ENCODE measurements around the gene IGF1R.

Gene IGF1R

GRCh38 chr15:98824595-98824994 lies 176.3 kb downstream of the IGF1R start:
- H3K27me3 ChIP-seq, result no peaks in the 10 kb centered on the region
- H3K4me1 ChIP-seq, result no peaks in the 10 kb centered on the region
- peaks cover 2% of the 10 kb centered on the region for H3K9me3 ChIP-seq
- TF ChIP-seq CTCF (IDR thresholded peaks at IDR 0.05; ENCODE audit: low read depth, low read length), result no peak
- DNase-seq, result no peak
- no peak overlapping the region for H3K4me3 ChIP-seq (ENCODE audit: low read depth, low read length)
- H3K36me3 ChIP-seq, result peaks cover 10% of the 10 kb centered on the region

GRCh38 chr15:98826658-98827057 lies 178.3 kb downstream of the IGF1R start:
- Histone ChIP-seq H3K27me3 (no peaks in the 10 kb centered on the region), H3K9me3 (peaks cover 14% of the 10 kb centered on the region), H3K4me3 (ENCODE audit: low read depth, low read length) (no peak overlapping the region), H3K36me3 (peaks cover 15% of the 10 kb centered on the region), H3K4me1 (no peaks in the 10 kb centered on the region)
- TF ChIP-seq CTCF (IDR thresholded peaks at IDR 0.05; ENCODE audit: low read depth, low read length), result no peak
- no peak for DNase-seq

GRCh38 chr15:98827217-98827616 lies 178.9 kb downstream of the IGF1R start:
- H3K4me3 ChIP-seq (ENCODE audit: low read depth, low read length), result no peak overlapping the region
- peaks cover 15% of the 10 kb centered on the region for H3K36me3 ChIP-seq
- DNase-seq, result no peak
- H3K9me3 ChIP-seq, result peaks cover 14% of the 10 kb centered on the region
- no peak for TF ChIP-seq CTCF (IDR thresholded peaks at IDR 0.05; ENCODE audit: low read depth, low read length)
- no peaks in the 10 kb centered on the region for H3K4me1 ChIP-seq
- H3K27me3 ChIP-seq, result no peaks in the 10 kb centered on the region

GRCh38 chr15:98830034-98830634 lies 181.8 kb downstream of the IGF1R start:
- Histone ChIP-seq H3K36me3 (peaks cover 15% of the 10 kb centered on the region), H3K9me3 (peaks cover 14% of the 10 kb centered on the region)
- TF ChIP-seq CTCF (IDR thresholded peaks at IDR 0.05; ENCODE audit: low read depth, low read length), result no peak

GRCh38 chr15:98834976-98835375 lies 186.6 kb downstream of the IGF1R start:
- DNase-seq, result no peak
- Histone ChIP-seq H3K9me3 (peaks cover 8% of the 10 kb centered on the region), H3K4me1 (peaks cover 6% of the 10 kb centered on the region), H3K4me3 (ENCODE audit: low read depth, low read length) (no peak overlapping the region), H3K36me3 (peaks cover 19% of the 10 kb centered on the region), H3K27me3 (no peaks in the 10 kb centered on the region)
- TF ChIP-seq CTCF (IDR thresholded peaks at IDR 0.05; ENCODE audit: low read depth, low read length), result no peak

More at GRCh38 chr15:98830034-98830634, 181.8 kb downstream of the IGF1R start:
- no peaks in the 10 kb centered on the region for H3K4me1 ChIP-seq
- H3K4me3 ChIP-seq (ENCODE audit: low read depth, low read length), result no peak overlapping the region
- DNase-seq, result no peak
- no peaks in the 10 kb centered on the region for H3K27me3 ChIP-seq

- H3K36me3 ChIP-seq, result peaks cover 17% of the 10 kb centered on the region
- peaks cover 6% of the 10 kb centered on the region for H3K4me1 ChIP-seq
- no peaks in the 10 kb centered on the region for H3K27me3 ChIP-seq
- peaks cover 4% of the 10 kb centered on the region; the same call in 1 of the 2 replicates for H3K9me3 ChIP-seq
- TF ChIP-seq CTCF (IDR thresholded peaks at IDR 0.05; ENCODE audit: low read depth, low read length), result no peak
- H3K4me3 ChIP-seq (ENCODE audit: low read depth, low read length), result no peak overlapping the region
- no peak for DNase-seq
Observed at GRCh38 chr15:98835876-98836275, 187.5 kb downstream of the IGF1R start.

Measured in BE2C (cell line).